Measurements from ENCODE around the gene CNRIP1.

CNRIP1 gene

GRCh38 chr2:68319398-68320117 is at the start of gene CNRIP1:
Gene CNRIP1, minus strand, starts transcription at chr2:68319949. Its CDS starts 549 bp downstream, at chr2:68319400.
- TF ChIP-seq GATA3 (IDR thresholded peaks at IDR 0.05; ENCODE audit: low read depth, low read length) (no peak), GATA2 (IDR thresholded peaks at IDR 0.05; ENCODE audit: low read depth, low read length) (no peak)

- TF ChIP-seq GATA2 (IDR thresholded peaks at IDR 0.05; ENCODE audit: low read depth, low read length): no peak
- no peak for TF ChIP-seq GATA3 (IDR thresholded peaks at IDR 0.05; ENCODE audit: low read depth, low read length)
Observed at GRCh38 chr2:68369337-68369734, 49.6 kb upstream of the CNRIP1 start.

DNA sequence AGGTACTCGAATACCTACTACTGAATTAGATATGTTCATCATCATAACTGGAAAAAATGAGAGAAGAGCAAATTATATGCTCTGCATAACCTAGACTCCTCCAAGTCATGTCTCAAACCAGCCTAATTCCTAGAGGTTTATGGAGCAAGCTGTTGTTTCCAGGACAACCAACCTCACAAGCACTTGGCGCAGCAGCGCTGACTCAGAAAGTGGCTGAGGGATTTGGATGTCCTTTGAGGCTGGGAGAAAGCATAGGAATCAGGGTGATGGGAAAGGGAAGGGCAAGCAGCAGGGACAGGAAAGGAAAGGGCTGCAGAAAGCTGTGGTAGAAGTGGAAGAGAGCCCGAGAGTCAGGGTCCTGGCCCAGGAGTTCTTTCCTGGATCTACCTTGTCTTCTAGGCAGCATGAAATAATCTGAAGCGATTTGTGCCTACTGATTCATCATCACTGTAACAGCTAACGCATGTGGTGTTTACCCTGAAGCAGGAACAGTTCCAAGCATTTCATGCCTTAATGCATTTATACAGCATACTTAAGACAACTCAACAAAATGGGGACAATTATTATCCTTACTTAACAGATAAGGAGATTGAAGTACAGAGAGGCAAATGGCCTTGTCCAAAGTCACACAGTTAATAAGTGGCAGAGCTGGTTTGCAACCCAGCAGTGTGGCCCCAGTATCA is 49.0 kb upstream of the CNRIP1 start:
- TF ChIP-seq GATA2 (IDR thresholded peaks at IDR 0.05; ENCODE audit: low read depth, low read length): no peak
- no peak for TF ChIP-seq GATA3 (IDR thresholded peaks at IDR 0.05; ENCODE audit: low read depth, low read length)

DNA sequence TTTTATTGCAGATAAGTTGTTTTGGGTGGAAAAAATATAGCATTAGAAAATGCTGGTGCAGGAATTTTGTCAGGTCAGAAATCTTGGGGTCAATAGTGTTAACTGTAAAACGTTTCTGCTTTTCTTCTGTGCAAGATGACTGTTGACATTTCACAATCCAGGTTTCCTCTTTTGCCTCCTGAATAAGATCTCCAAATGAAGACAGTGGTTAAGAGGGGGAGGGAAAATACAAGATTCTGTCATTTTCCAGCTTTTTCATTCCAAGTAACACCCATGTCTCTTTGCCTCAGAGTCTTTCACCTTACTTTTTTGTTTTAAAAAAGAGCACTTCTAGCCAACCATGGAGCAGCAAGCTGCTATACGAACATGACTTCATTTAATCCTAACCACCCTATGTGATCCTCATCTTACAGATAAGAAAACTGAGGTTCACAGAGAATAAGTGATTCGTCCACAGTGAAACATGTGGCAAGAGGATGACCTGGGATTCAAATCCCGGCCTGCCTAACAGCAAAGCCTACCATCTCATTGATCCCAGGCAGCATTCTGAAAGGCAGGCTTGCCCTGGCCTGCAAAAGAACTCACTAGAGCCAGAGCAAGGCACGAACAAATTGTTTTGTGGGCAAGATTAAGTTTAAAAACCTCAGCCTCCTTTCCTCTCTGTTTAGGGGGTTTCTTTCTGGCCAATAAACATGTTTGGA is 48.4 kb upstream of the CNRIP1 start:
- no peak for TF ChIP-seq GATA3 (IDR thresholded peaks at IDR 0.05; ENCODE audit: low read depth, low read length)
- TF ChIP-seq GATA2 (IDR thresholded peaks at IDR 0.05; ENCODE audit: low read depth, low read length): no peak

GRCh38 chr2:68366083-68366560 is 46.4 kb upstream of the CNRIP1 start:
- TF ChIP-seq GATA3 (IDR thresholded peaks at IDR 0.05; ENCODE audit: low read depth, low read length): no peak
- no peak for TF ChIP-seq GATA2 (IDR thresholded peaks at IDR 0.05; ENCODE audit: low read depth, low read length)

DNA sequence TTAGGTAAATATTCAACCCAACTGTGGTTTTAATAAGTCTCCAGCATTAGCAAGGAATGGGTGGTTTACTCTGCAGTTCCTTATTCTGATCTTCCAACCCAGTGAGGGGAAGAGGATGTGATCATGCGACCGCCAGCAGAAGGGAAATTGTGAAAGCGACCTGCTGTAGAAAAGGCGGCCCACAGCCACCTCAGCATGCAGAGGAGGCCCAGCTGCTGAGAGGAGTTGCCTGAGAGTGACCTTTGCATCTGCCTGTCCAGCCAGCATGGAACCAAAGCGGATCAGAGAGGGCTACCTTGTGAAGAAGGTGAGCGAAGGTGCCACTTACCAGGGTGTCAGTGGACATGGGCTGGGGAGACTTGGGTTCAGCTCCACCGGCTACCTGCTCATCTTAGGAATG is 45.3 kb upstream of the CNRIP1 start, which contains the start of gene PLEK:
Gene PLEK (plus strand): TSS at position 196 of the 400 bp plus-strand sequence. CDS start 70 bp downstream, at position 266.
- TF ChIP-seq GATA2 (IDR thresholded peaks at IDR 0.05; ENCODE audit: low read depth, low read length): no peak

- TF ChIP-seq GATA2 (IDR thresholded peaks at IDR 0.05; ENCODE audit: low read depth, low read length) (no peak), GATA3 (IDR thresholded peaks at IDR 0.05; ENCODE audit: low read depth, low read length) (no peak)
Observed at GRCh38 chr2:68363721-68364120, 44.0 kb upstream of the CNRIP1 start.

- TF ChIP-seq GATA3 (IDR thresholded peaks at IDR 0.05; ENCODE audit: low read depth, low read length) (no peak), GATA2 (IDR thresholded peaks at IDR 0.05; ENCODE audit: low read depth, low read length) (no peak)
Observed at GRCh38 chr2:68362749-68363148, 43.0 kb upstream of the CNRIP1 start.

- TF ChIP-seq GATA3 (IDR thresholded peaks at IDR 0.05; ENCODE audit: low read depth, low read length): no peak
- no peak for TF ChIP-seq GATA2 (IDR thresholded peaks at IDR 0.05; ENCODE audit: low read depth, low read length)
Observed at GRCh38 chr2:68362069-68362468, 42.3 kb upstream of the CNRIP1 start.

- no peak for TF ChIP-seq GATA3 (IDR thresholded peaks at IDR 0.05; ENCODE audit: low read depth, low read length)
- TF ChIP-seq GATA2 (IDR thresholded peaks at IDR 0.05; ENCODE audit: low read depth, low read length): no peak
Observed at GRCh38 chr2:68359889-68360288, 40.1 kb upstream of the CNRIP1 start.

- no peak for TF ChIP-seq GATA3 (IDR thresholded peaks at IDR 0.05; ENCODE audit: low read depth, low read length)
- no peak for TF ChIP-seq GATA2 (IDR thresholded peaks at IDR 0.05; ENCODE audit: low read depth, low read length)
Observed at GRCh38 chr2:68357605-68358337, 38.0 kb upstream of the CNRIP1 start.

DNA sequence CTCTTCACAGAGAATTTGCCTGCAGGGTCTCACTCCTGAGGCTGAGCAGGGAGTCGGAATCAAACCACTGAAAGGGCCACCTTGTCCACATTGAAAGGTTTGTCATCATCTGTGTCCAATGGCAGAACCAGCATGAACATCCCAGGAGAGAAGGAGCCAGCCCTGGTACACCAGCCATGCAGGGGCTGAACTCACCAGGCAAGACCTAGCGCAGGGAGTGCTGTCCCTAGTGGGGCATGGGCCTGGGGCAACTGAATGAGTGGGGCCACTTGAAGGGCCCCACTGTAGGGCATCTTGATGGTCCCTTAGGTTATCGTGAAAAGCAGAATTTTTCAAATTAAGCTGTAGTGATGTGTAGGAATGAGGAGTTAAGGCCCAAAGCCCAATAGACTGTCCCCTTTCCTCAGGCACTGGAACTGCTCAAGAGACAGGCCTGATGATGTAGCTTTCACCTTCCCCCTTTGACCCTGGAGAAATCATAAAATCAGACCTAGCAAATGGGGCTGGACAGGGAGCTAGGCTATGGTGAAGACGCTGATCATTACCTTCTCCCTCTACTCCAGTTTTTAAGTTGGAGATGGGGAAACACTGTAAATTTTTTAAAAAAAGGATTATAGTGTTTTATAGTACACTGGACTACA is 37.0 kb upstream of the CNRIP1 start:
- no peak for TF ChIP-seq GATA3 (IDR thresholded peaks at IDR 0.05; ENCODE audit: low read depth, low read length)
- TF ChIP-seq GATA2 (IDR thresholded peaks at IDR 0.05; ENCODE audit: low read depth, low read length): no peak

- no peak for TF ChIP-seq GATA3 (IDR thresholded peaks at IDR 0.05; ENCODE audit: low read depth, low read length)
- no peak for TF ChIP-seq GATA2 (IDR thresholded peaks at IDR 0.05; ENCODE audit: low read depth, low read length)
Observed at GRCh38 chr2:68352651-68353391, 33.1 kb upstream of the CNRIP1 start.
